NT2/D1 (cell line): Measurements from ENCODE around the gene MYO1E.

ENCODE experiments used
- DNase-seq: peaks from one replicate; pipeline ENCODE4 v3.0.0-alpha.2; 2011; ENCODE audit warnings: low read depth, low spot score
- H3K27me3 ChIP-seq: 2 replicates; pipeline ENCODE4 v1.6.0; 2011; ENCODE audit warnings: mild to moderate bottlenecking; ENCODE audit not compliant: insufficient read length, insufficient read depth
- H3K36me3 ChIP-seq: 2 replicates; pipeline ENCODE4 v1.6.1; 2011; ENCODE audit warnings: mild to moderate bottlenecking, low read length, mixed read lengths; ENCODE audit not compliant: insufficient read depth, insufficient read length
- H3K4me1 ChIP-seq: 2 replicates; pipeline ENCODE4 v1.5.1; 2011; ENCODE audit not compliant: insufficient read depth, insufficient read length
- H3K4me3 ChIP-seq: 2 replicates; pipeline ENCODE4 v1.5.1; 2011; ENCODE audit warnings: low read depth; ENCODE audit not compliant: insufficient read length
- H3K9ac ChIP-seq: 2 replicates; pipeline ENCODE4 v1.6.0; 2011; ENCODE audit warnings: low read depth; ENCODE audit not compliant: insufficient read length
- H3K9me3 ChIP-seq: 2 replicates; pipeline ENCODE4 v1.5.1; 2011; ENCODE audit warnings: mild to moderate bottlenecking, low read length; ENCODE audit not compliant: insufficient read depth
- SUZ12 ChIP-seq: IDR thresholded peaks from 2 replicates; pipeline ENCODE4 v1.6.1; 2011; ENCODE audit not compliant: insufficient read length, insufficient read depth; ENCODE audit errors: extremely low read depth
- YY1 ChIP-seq: IDR thresholded peaks from 2 replicates; pipeline ENCODE4 v1.6.1; 2011; ENCODE audit not compliant: insufficient read length, insufficient read depth
- ZNF274 ChIP-seq: IDR thresholded peaks from 2 replicates; pipeline ENCODE4 v1.6.1; 2011; ENCODE audit warnings: mild to moderate bottlenecking, low read depth, low read length

Gene MYO1E

DNA sequence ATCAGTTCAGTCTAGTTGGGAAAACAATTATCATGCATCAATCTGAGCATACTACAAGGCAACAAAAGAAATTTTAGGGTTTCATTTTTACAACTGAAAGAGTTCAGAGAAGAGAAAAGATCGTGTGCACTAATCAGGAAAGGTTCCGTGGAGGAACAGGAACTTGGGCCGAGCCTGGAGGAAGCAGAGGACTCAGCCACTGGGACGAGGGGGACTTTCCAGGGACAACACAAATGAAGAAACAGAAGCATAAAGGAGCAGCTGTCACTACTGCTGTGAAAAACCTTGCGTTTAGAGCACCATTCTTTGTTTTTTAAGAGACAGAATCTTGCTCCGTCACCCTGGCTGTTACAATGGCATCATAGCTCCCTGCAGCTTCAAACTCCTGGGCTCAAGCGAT lies 60.5 kb downstream of the MYO1E start:
- no peak for TF ChIP-seq SUZ12
- no peak for TF ChIP-seq YY1
- no peak for TF ChIP-seq ZNF274
- Histone ChIP-seq H3K9ac (no peak overlapping the region), H3K27me3 (no peaks in the 10 kb centered on the region), H3K36me3 (no peaks in the 10 kb centered on the region), H3K4me3 (no peak overlapping the region), H3K9me3 (0 out of 2 replicates have a peak, but pooled peaks cover 5% of the 10 kb centered on the region), H3K4me1 (peaks cover 3% of the 10 kb centered on the region)
- no peak for DNase-seq

DNA sequence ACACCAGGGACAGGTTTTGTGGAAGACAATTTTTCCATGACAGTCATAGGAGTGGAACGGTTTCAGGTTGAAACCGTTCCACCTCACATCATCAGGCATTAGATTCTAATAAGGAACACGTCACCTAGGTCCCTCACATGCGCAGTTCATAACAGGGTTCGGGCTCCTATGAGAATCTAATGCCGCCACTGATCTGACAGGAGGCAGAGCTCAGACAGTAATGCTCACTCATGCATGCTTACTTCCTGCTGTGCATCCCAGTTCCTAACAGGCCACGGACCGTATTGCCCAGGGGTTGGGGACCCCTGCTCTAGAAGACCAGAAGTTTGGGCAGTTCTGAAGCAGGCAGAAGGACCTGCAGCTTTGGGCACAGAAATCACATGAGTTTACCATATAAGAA lies 61.5 kb downstream of the MYO1E start:
- TF ChIP-seq ZNF274 (no peak), YY1 (no peak), SUZ12 (no peak)
- peaks cover 3% of the 10 kb centered on the region for H3K4me1 ChIP-seq
- no peaks in the 10 kb centered on the region for H3K36me3 ChIP-seq
- no peak overlapping the region for H3K4me3 ChIP-seq
- H3K9ac ChIP-seq, result no peak overlapping the region
- no peak for DNase-seq
- H3K9me3 ChIP-seq, result no peaks in the 10 kb centered on the region
- H3K27me3 ChIP-seq, result no peaks in the 10 kb centered on the region

- no peaks in the 10 kb centered on the region for H3K4me1 ChIP-seq
- no peaks in the 10 kb centered on the region for H3K9me3 ChIP-seq
- H3K36me3 ChIP-seq, result no peaks in the 10 kb centered on the region
- no peak overlapping the region for H3K4me3 ChIP-seq
- H3K27me3 ChIP-seq, result no peaks in the 10 kb centered on the region
- TF ChIP-seq SUZ12, result no peak
- no peak for TF ChIP-seq ZNF274
- TF ChIP-seq YY1, result no peak
- no peak for DNase-seq
- no peak overlapping the region for H3K9ac ChIP-seq
These were observed 63.3 kb downstream of the MYO1E start for GRCh38 chr15:59309405-59309804.

- Histone ChIP-seq H3K4me1 (no peaks in the 10 kb centered on the region), H3K9ac (no peak overlapping the region), H3K27me3 (no peaks in the 10 kb centered on the region), H3K4me3 (no peak overlapping the region), H3K36me3 (no peaks in the 10 kb centered on the region), H3K9me3 (no peaks in the 10 kb centered on the region)
- TF ChIP-seq YY1, result no peak
- TF ChIP-seq SUZ12, result no peak
- no peak for TF ChIP-seq ZNF274
- DNase-seq, result no peak
These were observed 65.5 kb downstream of the MYO1E start for GRCh38 chr15:59307165-59307537.

DNA sequence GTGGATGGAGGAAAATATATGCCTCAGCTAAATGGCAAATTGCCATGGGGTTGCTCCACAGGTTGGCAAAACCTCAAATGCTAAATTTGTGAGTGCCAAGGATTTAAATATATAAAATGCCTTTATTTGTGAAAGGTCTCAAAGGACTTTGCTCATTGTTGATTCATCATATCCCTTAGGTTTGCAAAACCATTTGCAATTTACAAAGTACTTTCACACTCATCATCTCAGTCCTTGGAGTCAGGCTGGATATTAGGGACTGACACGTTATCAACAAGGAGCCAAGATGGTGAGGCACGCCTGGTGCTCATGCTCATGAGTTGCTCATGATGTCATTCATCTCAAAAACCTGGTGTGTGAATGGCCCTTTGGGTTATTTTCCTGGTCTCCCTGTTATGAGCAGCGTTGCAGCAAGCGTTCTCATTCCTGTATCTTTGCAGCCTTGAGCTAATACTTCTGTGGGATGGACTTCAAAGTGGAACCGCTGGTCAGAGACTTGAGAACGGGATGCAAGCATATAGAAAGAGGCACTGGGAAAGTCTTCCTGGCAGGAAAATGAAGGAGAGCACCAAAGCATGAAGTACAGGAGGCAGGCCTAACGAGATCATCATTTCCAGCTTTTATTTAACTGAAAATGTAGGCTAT lies 66.0 kb downstream of the MYO1E start:
- TF ChIP-seq YY1 (no peak), ZNF274 (no peak), SUZ12 (no peak)
- Histone ChIP-seq H3K4me3 (no peak overlapping the region), H3K9ac (no peak overlapping the region), H3K9me3 (no peaks in the 10 kb centered on the region), H3K4me1 (no peaks in the 10 kb centered on the region), H3K36me3 (no peaks in the 10 kb centered on the region), H3K27me3 (no peaks in the 10 kb centered on the region)
- no peak for DNase-seq

GRCh38 chr15:59304807-59305206 lies 67.9 kb downstream of the MYO1E start:
- Histone ChIP-seq H3K4me3 (no peak overlapping the region), H3K4me1 (no peaks in the 10 kb centered on the region), H3K9ac (no peak overlapping the region), H3K36me3 (no peaks in the 10 kb centered on the region), H3K27me3 (no peaks in the 10 kb centered on the region), H3K9me3 (no peaks in the 10 kb centered on the region)
- no peak for DNase-seq
- TF ChIP-seq SUZ12 (no peak), YY1 (no peak), ZNF274 (no peak)

DNA sequence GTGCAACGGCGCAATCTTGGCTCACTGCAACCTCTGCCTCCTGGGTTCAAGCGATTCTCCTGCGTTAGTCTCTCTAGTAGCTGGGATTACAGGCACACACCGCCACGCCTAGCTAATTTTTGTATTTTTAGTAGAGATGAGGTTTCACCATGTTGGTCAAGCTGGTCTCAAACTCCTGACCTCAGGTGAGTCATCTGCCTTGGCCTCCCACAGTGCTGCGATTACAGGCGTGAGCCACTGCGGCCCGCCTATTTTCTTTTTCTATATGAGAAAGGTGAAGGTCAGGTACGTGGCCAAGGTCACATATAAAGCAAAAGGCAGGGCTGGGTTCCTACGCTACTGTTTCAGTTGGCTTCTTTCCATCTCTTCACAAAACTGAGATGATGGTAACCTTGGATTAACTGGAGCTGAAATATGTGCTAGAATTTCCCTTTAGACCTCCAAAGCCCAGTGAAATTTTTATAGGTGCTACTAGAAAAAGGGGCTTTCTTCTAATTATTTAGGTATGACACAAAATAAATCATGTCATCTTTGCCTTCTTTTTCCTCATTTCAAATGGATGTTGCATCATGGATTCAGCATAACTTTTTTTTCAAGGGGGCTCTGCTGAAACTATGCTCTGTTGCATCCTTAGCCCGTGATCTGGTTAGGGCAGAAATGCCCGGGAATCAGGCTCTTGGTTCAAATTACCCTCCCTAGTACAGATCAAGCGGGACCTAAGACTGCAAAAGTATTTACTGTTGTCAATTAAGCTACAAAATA lies 68.5 kb downstream of the MYO1E start:
- TF ChIP-seq SUZ12, result no peak
- TF ChIP-seq YY1, result no peak
- TF ChIP-seq ZNF274, result no peak
- Histone ChIP-seq H3K36me3 (no peaks in the 10 kb centered on the region), H3K9ac (no peak overlapping the region), H3K9me3 (no peaks in the 10 kb centered on the region), H3K4me3 (no peak overlapping the region), H3K4me1 (no peaks in the 10 kb centered on the region), H3K27me3 (no peaks in the 10 kb centered on the region)
- DNase-seq, result no peak
